ENCODE measurements around the gene PLAAT5. TPM values are rescaled to one million over a fixed set of nuclear protein-coding genes. Genes with fewer than 3 reads are reported as not detected.

PLAAT5 gene
- total RNA-seq, 1 donor from 2014 or later = 2.2 TPM

GRCh38 chr11:63427971-63428508 lies 62.9 kb downstream of the PLAAT5 start:
- Histone ChIP-seq H3K27ac (no peak overlapping the region), H3K36me3 (no peaks in the 10 kb centered on the region), H3K4me1 (no peaks in the 10 kb centered on the region), H3K9me3 (no peaks in the 10 kb centered on the region), H3K27me3 (ENCODE audit: low read depth) (peaks cover 4% of the 10 kb centered on the region), H3K4me3 (no peak overlapping the region)
- intact Hi-C loops (cut with DNase I) = no loop called here
- ATAC-seq (no peak), DNase-seq (no peak)
- no peak for TF ChIP-seq CTCF (IDR thresholded peaks at IDR 0.05)

GRCh38 chr11:63417174-63417852 lies 73.7 kb downstream of the PLAAT5 start:
- ATAC-seq (no peak), DNase-seq (no peak)
- H3K36me3 ChIP-seq = no peaks in the 10 kb centered on the region
- H3K4me1 ChIP-seq = no peaks in the 10 kb centered on the region
- intact Hi-C loops (cut with DNase I) = no loop called here
- H3K4me3 ChIP-seq = no peak overlapping the region
- H3K9me3 ChIP-seq = no peaks in the 10 kb centered on the region
- no peak for TF ChIP-seq CTCF (IDR thresholded peaks at IDR 0.05)
- no peaks in the 10 kb centered on the region for H3K27me3 ChIP-seq (ENCODE audit: low read depth)
- H3K27ac ChIP-seq = no peak overlapping the region

Other genes starting within 250 kb of the PLAAT5 start
- not detected for gene SLC22A25, start 247.6 kb downstream of the PLAAT5 start, total RNA-seq
- gene SLC22A9, start 121.4 kb downstream of the PLAAT5 start, total RNA-seq = not detected
- gene LGALS12, start 14.9 kb upstream of the PLAAT5 start, total RNA-seq = 0.68 TPM
- 150 TPM for gene PLAAT4, start 45.6 kb upstream of the PLAAT5 start, total RNA-seq
- 2.9 TPM for gene PLAAT2, start 72.2 kb upstream of the PLAAT5 start, total RNA-seq
- gene PLAAT3, start 123.3 kb upstream of the PLAAT5 start, total RNA-seq = 81.9 TPM
- gene ATL3, start 180.2 kb upstream of the PLAAT5 start, total RNA-seq = 72.8 TPM
- 140 TPM for gene RTN3, start 190.3 kb upstream of the PLAAT5 start, total RNA-seq